OCI-LY1 (cell line): ENCODE data around the gene GCNT3.

ENCODE experiments used
- EZH2 ChIP-seq: fragments of 200-600 bp; sonication (generic), shearing (Covaris generic); IDR thresholded peaks from 2 replicates; pipeline ENCODE4 v1.8.0; 2017; ENCODE audit warnings: borderline replicate concordance, mixed run types, mild to moderate bottlenecking, antibody characterized with exemption, low read length, moderate library complexity, mixed read lengths
- TF ChIP-seq, protein P1 (sequence below): fragments of 200-600 bp; sonication (generic), shearing (Covaris generic); IDR thresholded peaks from 2 replicates; pipeline ENCODE4 v1.5.1; 2017; ENCODE audit warnings: mild to moderate bottlenecking, antibody characterized with exemption, low read length, moderate library complexity, mixed read lengths

DNA sequence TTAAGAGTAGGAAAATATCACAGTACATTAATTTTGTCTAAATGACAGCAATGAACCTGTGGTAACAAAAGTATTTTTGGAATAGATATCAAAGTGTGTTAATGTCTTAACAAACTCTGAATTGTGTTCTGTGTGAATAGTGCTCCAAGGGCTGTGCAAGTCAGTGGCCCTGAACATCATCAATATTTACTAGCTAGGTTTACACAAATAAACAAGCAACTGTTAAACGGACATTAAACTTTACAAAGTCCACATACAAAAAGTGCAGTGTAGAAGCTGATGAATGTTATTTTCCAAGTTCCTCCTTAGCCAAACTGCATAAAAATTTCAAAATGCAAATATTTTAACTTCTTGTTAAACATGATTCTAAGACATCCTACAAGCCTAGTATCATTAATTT lies 47.8 kb downstream of the GCNT3 start:
- TF ChIP-seq, protein P1, sequence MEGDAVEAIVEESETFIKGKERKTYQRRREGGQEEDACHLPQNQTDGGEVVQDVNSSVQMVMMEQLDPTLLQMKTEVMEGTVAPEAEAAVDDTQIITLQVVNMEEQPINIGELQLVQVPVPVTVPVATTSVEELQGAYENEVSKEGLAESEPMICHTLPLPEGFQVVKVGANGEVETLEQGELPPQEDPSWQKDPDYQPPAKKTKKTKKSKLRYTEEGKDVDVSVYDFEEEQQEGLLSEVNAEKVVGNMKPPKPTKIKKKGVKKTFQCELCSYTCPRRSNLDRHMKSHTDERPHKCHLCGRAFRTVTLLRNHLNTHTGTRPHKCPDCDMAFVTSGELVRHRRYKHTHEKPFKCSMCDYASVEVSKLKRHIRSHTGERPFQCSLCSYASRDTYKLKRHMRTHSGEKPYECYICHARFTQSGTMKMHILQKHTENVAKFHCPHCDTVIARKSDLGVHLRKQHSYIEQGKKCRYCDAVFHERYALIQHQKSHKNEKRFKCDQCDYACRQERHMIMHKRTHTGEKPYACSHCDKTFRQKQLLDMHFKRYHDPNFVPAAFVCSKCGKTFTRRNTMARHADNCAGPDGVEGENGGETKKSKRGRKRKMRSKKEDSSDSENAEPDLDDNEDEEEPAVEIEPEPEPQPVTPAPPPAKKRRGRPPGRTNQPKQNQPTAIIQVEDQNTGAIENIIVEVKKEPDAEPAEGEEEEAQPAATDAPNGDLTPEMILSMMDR, result no peak
- TF ChIP-seq EZH2, result no peak
